Right hindlimb (tissue), 1 donor: Measurements from ENCODE around the gene GFOD1.
"Not testable (repeated sequence)": the region's sequence is repeated elsewhere in the genome, so short reads cannot be mapped to it uniquely, and the experiment has no call there.

Experiments used
- DNase-seq: peaks from one replicate; pipeline ENCODE4 v3.0.0-alpha.2; 2018

Gene GFOD1

GRCh38 chr6:13349811-13350506, 137.4 kb downstream of the GFOD1 start:
- DNase-seq, result no peak

DNA sequence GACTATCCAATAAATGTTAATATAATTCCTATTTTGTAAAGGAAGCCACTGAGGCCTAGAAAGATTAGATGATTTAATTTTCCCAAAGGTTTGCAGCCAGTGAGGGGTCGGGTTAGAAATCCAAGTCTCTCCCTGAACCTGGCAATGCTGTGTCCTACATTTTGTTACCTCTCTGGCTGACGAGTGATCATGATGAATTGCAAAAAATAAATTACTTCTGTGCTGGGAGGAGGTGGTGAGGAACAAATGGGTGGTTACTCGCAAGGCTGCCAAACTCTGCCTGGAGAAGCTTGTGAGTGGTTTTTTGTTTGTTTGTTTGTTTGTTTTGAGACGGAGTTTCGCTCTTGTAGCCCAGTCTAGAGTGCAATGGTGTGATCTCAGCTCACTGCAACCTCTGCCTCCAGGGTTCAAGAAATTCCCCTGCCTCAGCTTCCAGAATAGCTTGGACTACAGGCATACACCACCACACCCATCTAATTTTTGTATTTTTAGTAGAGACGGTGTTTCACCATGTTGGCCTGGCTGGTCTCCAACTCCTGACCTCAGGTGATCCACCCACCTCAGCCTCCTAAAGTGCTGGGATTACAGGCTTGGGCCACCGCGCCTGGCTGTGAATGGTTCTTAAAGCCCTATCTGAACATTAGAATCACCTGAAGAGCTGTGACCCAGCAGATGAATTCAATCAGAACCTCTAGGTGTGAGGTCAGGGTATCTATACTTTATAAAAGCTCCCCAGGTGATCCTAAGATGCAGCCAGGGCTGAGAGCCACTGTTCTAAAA, 138.9 kb downstream of the GFOD1 start:
- DNase-seq, result no peak

DNA sequence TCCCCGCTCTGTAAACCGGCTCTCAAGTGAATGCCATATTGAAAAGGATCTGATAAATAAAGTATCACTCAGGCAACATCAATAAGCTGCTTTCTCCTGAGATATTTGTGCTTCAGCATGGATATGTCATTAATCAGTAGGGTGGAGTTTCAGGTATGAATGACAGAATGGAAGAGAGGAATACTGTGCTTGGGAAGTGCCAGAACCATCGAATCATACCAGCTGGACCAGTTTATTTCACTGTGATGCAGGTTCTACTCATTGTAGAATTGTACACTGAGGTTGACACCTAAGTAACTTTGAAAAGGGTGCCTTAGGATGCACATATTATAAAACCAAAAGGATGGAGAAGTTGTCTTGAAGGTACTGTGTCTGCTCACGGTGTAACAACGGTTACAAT, 141.2 kb downstream of the GFOD1 start:
- no peak for DNase-seq

GRCh38 chr6:13342414-13343019, 144.9 kb downstream of the GFOD1 start:
- no peak for DNase-seq

DNA sequence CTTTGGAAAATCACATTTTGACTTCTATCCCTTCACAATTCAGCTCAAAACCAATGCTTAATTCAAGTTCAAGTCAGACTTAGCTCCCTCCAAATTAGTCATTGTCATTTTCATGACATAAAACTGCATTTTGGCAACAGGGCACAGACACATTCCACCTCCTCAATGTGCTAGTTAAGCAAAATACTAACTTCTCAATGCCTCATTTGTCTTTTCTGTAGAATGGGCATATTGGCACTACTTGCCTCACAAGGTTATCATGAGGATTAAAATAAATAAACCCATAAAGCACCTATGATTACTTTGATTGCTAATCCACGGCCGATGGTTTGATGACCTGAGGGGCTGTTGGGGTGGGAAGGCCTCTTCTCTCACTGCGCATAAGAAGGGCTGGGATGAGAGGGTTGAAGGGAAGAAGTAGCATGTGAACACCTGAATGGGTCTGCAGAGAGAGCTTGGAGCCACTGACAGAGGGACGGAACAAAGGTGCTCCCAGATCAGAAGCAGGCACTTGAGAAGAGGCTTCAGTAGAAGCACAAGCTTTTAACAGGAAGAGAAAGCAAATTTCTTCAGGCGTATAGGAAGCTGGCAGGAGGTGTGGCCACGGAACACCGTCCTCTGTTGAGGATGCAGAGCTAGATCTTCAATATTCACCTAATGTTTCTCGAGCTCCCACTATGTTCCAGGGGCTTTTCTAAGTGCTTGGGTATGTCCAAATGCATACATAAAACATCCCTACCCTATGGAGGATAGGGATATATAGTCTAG, 147.4 kb downstream of the GFOD1 start:
- DNase-seq, result no peak

GRCh38 chr6:13338038-13338437, 149.4 kb downstream of the GFOD1 start:
- no peak for DNase-seq

DNA sequence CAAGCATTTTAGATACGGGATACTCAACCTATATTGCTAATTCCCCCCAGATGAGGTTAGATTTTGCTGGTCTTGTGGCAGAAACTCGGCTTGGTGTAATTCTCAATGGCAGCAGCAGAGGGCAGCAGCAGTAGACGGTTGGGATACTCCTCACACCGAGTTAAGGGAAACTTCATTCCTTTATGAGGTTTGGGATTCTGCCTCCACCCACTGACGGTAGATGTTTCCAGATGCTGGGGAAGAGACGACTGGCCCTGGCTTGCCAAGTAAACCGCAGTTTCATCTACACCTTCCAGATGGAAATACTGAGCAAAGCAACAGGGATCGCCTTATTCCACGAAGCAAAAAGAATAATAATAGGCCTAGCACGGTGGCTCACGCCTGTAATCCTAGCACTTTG, 150.8 kb downstream of the GFOD1 start:
- DNase-seq, result peak; percentile 91

DNA sequence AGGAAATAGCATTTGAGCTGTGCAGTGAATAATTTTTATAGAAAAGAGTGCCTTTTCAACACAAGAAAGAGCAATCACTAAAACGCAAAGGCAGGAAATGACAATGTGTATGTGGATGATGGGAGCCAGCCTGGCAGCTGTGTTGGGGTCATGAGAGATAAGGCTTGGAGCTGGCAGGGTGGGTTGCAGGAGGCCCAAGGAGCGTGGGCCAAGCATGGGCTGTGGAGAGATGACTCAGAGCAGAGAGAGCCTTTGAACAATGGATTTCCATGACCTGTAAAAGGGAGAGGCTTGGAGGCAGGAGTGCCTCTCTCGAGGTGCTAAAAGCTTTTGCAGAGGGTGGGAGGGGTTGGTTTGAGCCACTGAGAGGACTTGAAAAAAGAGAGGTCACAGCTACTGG, 152.4 kb downstream of the GFOD1 start:
- DNase-seq, result no peak

GRCh38 chr6:13332349-13332706, 155.1 kb downstream of the GFOD1 start:
- no peak for DNase-seq

GRCh38 chr6:13331516-13332348, 155.7 kb downstream of the GFOD1 start:
- no peak for DNase-seq

DNA sequence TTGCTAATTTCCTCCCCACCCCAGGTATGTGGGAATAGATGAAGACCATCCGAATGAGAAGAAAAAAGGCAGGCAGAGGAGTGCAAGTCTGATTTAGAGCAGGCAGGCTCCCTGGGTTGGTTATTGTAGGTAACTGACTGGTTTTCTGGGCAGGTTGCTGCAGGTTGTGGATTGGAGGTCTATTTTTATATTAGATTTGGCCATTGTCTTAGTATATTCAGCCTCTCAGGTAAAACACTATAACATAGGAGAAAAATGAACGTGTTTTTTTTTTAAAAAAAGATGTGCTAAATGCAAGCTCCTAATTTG, 158.6 kb downstream of the GFOD1 start:
- no peak for DNase-seq

DNA sequence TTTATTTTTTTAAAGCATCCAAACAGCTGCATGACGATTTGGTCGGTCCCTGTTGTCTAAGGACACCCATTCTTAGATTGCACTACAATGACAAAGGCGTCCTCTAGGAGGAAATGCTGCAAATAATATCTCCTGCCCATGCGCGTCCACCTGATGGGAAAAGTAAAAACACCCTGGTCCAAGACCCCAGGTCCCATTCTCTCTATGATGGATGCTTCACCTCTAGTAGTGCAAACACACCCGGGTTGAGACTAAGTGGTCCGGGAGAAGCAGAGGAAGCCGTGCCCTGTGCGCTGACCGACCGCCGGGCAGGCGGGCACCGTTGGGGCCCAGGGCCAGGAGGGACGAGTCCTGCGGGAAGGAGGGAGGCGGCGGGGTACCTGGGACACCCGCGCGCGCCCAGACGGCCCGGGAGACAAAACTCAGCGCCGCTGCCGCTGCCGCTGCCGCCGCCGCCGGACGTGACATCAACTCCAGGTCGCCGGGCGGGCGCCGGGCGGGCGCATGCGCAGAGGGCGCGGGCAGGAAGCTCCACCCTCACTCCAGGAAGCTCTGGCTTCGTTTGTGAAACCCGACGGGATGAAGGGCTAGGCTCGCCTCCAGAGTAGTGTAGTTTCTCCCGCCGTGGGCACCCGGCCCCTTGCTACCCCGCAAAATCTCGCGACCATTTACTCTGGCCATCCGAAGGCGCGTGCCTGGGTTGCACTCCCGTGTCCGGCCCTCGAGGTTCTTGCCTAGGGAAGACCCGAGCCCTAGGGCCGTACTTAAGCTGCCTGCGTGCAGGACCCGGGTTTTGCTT, 159.1 kb downstream of the GFOD1 start, which contains the start of gene TBC1D7:
Gene TBC1D7 (minus strand): TSS at position 462 of the 799 bp plus-strand sequence. CDS start 1,639 bp downstream, outside the sequence.
- peak; percentile 95 for DNase-seq

- DNase-seq, result no peak
Measured at GRCh38 chr6:13327691-13328075, 159.7 kb downstream of the GFOD1 start.

DNA sequence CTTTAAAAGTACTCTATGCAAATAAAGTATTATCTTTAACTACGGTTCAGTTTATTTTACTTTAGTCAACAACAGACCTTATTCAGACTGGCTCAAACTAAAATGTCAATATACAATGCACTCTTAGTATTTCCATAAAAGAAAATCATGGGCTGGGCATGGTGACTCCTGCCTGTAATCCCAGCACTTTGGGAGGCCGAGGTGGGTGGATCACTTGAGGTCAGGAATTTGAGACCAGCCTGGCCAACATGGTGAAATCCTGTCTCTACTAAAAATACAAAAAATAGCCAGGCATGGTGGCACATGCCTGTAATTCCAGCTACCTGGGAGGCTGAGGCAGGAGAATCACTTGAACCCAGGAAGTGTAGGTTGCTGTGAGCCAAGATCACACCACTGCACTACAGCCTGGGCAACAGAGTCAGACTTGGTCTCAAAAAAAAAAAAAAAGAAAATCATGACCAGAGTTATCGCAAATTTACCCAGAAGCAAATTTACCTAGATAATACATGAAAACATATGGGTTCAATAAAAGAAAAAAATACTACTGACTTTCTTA, 161.3 kb downstream of the GFOD1 start:
- DNase-seq, result not testable (repeated sequence)

- no peak for DNase-seq
Measured at GRCh38 chr6:13319891-13320564, 167.4 kb downstream of the GFOD1 start.

- no peak for DNase-seq
Measured at GRCh38 chr6:13318821-13319220, 168.6 kb downstream of the GFOD1 start.

DNA sequence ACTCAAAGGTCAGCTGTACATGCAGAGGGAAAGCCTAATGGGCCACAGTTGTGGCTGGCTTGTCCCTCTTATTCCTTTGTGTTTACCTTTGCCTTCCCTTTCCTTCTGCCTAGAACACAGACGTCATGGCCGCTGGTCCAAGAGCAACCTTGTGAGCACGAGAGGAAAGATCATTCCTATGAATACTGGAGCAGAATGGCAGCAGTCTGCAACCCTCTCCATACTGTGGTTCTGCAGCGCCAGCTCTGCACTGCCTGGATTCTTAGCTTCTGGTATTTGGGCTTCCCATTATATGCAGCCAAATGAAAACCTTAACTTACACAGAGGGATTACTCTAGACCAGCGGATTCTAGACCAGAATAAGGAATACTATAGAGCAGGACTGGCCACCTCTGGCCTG, 171.5 kb downstream of the GFOD1 start:
- no peak for DNase-seq

- no peak for DNase-seq
Measured at GRCh38 chr6:13314806-13315205, 172.6 kb downstream of the GFOD1 start.

DNA sequence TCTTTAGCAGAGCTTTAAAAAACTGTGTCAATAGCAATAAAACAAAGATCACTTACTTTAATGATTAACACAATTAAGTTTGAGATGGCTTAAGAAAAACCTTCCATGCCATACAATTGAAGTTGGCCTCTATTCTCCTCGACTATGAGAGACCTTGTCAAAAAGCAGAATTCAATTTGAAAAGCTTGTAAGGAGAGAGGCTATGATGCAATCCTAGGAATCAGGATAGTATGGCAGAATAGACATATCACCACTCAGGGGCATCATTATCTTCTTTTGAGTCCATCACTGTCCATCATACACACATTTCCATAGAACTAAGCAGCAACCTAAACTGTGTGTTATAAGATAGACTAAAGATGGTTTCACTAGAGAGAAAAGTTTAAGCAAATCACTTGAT, 176.2 kb downstream of the GFOD1 start:
- no peak for DNase-seq

GRCh38 chr6:13308332-13308731, 179.1 kb downstream of the GFOD1 start:
- no peak for DNase-seq
